HTR-8/SVneo (cell line): ENCODE results near the gene DHX34.

Experiments used
- DNase-seq: peaks from one replicate; pipeline ENCODE4 v3.0.0; 2011; ENCODE audit warnings: low spot score, mixed read lengths; ENCODE audit not compliant: insufficient read length
- FAIRE-seq: peaks from 2 replicates; lab custom pipeline; 2011; peaks lifted over from hg19 to GRCh38; lab: Jason Lieb, UNC

The DHX34 gene

GRCh38 chr19:47413941-47414340, 64.8 kb downstream of the DHX34 start:
- FAIRE-seq, result no peak
- DNase-seq, result no peak

GRCh38 chr19:47414469-47414868, 65.4 kb downstream of the DHX34 start:
- FAIRE-seq (no peak), DNase-seq (no peak)

DNA sequence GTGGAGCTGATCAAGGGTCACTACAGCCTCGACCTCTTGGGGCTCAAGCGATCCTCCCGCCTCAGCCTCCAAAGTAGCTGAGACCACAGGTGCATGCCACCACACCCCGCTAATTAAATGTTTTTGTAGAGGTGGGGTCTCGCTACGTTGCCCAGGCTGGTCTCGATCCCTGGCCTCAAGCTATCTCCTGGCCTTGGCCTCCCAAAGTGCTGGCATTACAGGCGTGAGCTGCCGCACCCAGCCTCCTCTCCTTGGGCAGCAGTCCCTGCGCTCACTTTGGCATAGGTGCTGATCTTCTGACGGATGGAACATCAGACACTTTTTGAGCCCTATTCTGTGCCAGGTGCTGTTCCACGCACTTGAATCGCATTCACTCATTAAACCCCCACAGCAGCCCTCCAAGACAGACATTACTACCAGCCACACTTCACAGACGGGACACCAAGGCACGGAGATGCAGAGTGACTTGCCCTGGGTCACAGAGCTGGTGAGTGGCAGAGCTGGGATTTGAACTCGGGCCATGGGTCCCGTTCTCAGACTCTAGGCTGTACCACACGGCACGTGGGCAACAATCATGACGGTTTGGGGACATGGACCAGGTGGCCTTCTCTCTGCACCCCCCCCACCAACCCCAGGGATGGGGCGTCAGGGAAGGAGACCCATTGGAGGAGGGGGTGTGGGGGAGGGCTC, 67.0 kb downstream of the DHX34 start:
- no peak for DNase-seq
- no peak for FAIRE-seq

DNA sequence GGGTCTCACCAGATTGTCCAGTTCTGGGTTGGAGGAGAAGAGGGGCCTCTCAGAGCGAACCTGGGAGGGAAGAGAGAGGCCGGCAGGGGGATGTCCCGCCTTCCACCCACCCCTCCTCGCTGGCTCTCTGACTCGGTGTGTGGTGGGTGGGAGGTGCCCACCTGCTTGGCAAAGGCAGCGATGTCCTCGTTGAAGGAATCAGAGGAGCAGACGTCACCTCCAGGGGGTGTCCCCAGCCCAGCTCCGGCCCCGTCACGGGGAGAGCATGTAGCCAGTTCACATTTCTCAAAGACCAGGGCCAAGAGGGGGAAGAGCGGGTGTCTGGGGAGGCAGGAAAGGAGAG, 67.5 kb downstream of the DHX34 start:
- no peak for FAIRE-seq

GRCh38 chr19:47417107-47417745, 68.1 kb downstream of the DHX34 start:
- no peak for DNase-seq
- FAIRE-seq, result no peak

More for the DNA sequence above, 67.5 kb downstream of the DHX34 start:
- no peak for DNase-seq

DNA sequence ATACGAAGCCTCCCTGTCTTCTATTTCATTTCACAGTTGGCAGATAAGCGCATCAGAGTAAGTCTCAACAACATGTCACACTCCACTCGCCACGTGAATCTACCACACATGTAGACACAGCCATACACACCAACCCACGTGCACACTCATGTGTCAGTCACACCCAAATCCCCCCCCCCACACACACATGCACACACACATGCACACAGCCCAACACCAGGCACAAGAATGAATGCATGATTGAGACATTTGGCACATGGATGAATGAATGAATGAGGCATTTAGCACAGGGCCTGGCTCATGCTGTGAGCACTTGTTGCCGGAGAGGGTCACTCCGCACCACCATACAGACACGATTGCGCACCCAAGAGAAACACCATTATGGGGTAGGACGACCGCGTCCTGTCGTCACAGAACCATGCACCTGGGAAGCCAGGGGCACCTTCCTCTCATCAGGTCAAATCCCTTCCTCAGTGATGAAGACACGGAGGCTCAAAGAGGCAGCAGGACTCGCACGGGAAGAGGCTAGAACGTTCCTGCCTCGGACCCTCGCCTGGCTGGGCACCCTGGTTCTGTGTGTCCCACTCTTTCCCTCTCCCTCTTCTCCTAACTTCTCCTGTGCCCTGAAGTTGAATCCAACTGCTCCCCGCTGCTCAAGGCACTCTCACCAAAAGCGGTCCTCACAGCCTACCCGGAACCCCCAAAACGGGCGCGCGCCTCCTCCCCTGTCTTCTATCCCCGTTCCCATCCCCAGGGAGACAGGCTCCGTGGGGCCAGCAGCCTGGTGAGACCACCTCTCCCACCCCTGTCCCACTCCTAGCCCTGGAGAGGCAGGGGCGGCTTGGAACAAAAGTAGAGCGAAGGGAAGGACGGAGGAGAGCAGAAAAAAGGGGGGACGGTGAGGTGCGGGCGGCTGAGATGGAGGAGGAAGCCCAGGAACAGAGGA, 68.9 kb downstream of the DHX34 start:
- DNase-seq (no peak), FAIRE-seq (peak; percentile 90)

DNA sequence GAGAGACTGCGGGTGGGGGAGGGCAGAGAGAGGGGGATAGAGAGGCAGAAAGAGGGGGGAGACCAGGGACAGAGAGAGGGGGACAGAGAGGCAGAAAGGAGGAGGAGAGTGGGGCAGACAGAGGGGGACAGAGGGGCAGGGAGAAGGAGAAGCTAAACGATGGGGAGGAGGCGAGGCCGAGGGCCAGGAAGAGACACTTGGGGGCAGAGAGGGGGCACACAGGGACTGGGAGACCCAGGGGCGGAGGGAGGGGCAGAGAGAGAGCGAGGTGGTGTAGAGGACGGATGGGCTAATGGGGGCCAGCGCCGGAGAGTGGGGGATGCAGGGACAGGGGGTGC, 69.5 kb downstream of the DHX34 start:
- FAIRE-seq, result no peak
- DNase-seq, result no peak

GRCh38 chr19:47419030-47419783, 70.1 kb downstream of the DHX34 start, which contains the start of gene MEIS3:
MEIS3 (minus strand) TSS chr19:47419527; CDS start chr19:47419081, 446 bp downstream.
- FAIRE-seq, result no peak

DNA sequence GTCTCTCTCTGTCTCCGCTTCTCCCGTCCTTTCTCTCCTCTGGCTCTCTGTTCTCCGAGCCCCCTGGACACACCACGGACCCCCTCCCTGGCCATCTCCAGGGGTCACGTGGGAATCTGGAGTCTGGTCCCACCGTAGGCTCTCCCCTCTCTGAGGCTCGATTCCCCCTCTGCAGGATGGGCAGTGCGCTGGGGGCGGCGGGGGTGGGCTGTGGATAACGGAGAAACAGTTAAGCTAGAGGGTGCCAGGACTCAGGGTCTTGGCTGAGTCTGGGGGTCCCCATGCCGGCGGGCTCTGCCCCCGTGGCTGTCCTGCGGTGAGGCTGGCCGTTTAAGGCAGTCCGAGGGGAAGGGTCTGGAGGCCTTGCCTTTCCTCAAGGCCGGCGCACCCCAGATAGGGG, 70.7 kb downstream of the DHX34 start:
- DNase-seq, result no peak
- FAIRE-seq, result no peak

More at GRCh38 chr19:47419030-47419783, 70.1 kb downstream of the DHX34 start, which contains the start of gene MEIS3:
- DNase-seq, result no peak

DNA sequence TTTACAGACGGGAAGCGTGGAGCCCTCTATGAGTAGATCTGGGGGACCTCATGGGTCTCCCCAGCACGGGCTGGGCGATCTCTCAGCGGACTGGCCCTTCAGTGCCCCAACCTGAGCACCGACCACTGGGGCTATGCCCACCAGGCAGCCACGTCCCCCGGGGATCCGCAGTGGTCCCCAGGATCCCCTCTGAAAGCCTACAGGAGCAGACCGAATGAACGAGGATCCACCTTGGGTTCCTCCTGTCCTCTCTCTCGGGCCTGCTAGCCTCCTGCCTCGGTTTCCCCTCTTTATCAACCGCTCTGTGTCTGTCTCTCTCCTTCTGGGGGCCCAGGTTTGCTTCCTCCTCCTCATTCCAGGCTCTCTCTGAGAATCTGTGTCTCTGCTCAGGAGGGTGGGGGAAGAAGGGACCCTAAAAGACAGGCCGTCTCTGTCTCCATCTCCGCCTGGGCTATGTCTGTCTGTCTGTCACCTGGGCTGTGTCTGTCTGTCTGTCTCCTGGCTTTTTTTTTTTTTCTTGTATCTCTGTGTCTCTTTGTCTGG, 72.2 kb downstream of the DHX34 start:
- no peak for FAIRE-seq
- no peak for DNase-seq

DNA sequence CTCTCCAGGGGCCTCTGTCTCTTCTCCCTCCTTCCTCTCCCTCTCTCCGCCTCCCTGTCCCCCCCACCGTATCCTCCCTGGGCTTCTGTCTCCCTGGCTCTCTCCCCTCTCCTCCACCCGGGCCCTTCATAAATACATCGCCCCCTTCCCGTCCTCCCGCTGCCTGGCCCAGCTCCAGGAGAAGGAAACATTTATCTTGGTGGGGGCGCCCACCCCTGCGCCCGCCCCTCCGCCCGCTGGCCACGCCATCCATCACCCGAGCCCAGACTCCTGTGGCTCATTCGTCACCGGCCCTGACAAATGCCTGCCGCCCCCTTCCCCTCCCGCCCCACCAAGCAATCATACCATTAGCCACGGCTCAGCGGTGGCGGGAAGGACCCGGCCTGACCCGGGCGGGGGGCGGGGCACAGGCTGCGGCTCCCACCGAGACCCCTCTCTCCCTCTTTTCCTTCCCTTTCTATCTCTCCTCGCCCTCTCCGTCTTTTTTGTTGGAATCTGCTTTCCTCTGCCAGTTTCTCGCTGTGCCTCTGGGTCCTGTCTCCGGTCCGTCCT, 72.8 kb downstream of the DHX34 start:
- FAIRE-seq (peak; percentile 77), DNase-seq (peak; percentile 66)

GRCh38 chr19:47422417-47423163, 73.5 kb downstream of the DHX34 start:
- FAIRE-seq, result no peak
- no peak for DNase-seq

DNA sequence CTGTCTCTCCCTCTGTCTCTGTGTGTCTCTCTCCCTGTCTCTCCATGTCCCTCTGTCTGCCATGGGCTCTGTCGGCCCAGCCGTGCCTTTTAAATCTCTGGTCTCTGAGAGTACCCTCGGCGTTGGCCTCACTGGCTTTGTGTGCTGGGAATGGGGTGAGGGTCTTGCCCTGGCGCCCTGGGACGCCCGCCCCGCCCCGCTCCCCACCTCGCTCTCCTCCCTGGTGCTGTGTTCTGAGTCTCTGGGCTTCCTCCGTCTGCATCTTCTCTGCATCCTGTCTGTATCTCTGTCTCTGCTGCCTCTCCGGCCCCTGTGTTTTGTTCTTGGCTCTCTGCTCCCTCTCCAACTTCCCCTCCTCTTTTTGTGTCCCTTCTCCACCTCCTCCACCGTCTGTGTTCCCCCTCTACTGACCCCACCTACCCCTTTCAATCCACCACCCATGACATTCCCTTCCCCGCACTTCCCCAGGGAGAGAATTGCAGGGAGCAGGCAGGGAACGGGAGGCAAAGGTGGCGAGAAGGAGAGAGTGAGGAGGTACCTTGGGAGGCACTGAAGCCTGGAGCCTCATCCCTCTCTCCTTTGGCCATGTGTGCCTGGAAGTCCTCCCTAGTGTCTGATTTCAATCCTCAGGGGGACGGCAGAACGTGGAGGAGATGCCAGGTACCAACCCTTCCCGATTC, 74.2 kb downstream of the DHX34 start:
- no peak for DNase-seq
- FAIRE-seq, result no peak

DNA sequence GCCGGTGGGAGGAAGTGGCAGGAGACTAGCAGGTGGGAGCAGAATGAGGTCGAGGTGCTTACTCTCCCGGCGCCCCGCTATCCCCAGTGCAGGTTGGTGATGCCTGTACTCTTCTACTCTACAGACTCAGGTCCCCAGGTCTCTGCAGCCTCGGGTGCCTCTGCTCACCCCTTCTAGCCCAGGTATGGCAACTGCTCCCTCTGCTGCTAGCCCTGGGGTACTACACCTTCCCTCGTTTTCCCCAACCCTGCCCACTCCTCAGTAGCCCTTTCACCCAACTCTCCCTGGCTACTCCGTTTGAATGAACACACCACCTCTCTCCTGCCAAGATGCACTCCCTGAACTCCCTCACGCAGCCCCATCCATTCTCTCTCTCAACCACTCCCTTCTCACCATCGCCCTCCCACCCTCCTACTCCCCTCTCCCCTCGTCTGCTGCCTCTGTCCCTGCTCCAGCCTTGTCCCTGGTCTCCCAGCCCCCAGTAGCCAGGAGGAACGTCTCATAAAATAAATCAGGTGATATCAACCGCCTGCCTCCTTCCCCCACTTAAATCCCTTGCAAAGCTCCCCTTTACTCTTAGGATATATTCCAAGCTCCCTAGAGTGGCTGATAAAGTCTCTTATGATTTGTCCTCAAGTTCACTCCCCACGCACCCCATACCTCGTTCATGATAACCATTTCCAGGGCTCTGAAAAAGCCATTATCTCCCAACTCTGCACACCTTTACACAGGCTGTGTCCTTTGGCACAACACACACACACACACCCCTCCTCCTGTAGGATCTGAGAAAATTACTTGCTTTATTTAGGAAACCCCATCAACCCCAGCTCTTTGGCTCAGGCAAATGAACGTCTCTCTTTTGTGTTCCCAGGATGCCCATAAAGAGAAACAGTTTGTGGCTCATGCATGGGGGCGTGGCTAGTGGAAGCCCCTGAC, 78.4 kb downstream of the DHX34 start:
- peak; percentile 87 for FAIRE-seq
- DNase-seq, result peak; percentile 86

- DNase-seq, result peak; percentile 94
- FAIRE-seq, result peak; percentile 99
These were observed 79.2 kb downstream of the DHX34 start for GRCh38 chr19:47428177-47428894.

DNA sequence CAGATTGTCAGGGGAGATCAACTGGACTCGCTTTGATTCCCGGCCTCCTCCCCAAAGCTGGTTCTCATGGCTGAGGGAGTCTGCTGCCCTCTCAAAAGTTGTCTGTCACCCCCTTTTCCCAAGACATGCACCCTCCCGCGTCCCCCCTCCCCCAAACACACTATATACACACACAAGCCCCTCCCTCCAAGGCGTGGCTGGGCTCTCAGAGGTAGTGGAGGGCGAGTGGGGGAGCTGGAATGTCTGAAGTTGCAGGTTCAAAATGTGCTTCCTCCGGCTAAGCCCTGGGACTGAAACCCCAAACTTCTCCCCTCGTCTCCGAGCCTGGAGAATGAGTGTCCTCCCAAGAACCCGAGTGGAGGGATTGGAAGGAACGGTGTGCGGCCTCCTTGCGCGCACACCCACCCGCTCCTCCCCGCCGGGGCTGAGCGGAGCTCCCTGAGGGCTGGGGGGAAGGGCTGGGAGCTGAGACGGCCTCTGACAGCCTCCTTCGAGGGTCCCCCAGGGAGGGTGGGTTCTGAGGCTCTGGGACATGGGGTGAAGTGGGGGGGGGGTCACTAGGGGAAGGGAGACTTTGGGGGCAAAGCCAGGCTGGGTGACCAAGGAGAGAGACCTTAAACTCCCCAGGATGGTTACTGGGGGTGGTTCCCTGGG, 80.2 kb downstream of the DHX34 start:
- FAIRE-seq, result no peak
- DNase-seq, result no peak
